Heart left ventricle (tissue), 16 donors: ENCODE results near the gene ADH5. TPM values are rescaled to one million over a fixed set of nuclear protein-coding genes. Genes with fewer than 3 reads are reported as not detected.

Experiments
- ATAC-seq, 4 donors: fragments of 200-7000 bp; cut with Tn5 transposase; one replicate each; pipeline ENCODE4 v1.9.1; 2020 to 2022; ENCODE audit warnings: moderate library complexity in 4 of 4, mild to moderate bottlenecking in 3 of 4, moderate number of reproducible peaks in 1 of 4
- DNase-seq, 5 donors: peaks; one replicate each; pipeline ENCODE4 v3.0.0-alpha.2; 2020
- H3K27ac ChIP-seq, 12 donors: fragments of 200-600 bp; sonication (generic) in 4 of 12; one replicate each; pipeline versions ENCODE4 v1.5.0 to v1.8.0; 2016 to 2022; ENCODE audit warnings: mild to moderate bottlenecking in 2 of 12
- H3K27me3 ChIP-seq, 9 donors: fragments of 200-600 bp; sonication (generic) in 2 of 9; one replicate each; pipeline versions ENCODE4 v1.5.1 to v1.8.0; 2016 to 2022; ENCODE audit warnings: mild to moderate bottlenecking in 3 of 9
- H3K36me3 ChIP-seq, 9 donors: fragments of 200-600 bp; sonication (generic) in 2 of 9; one replicate each; pipeline versions ENCODE4 v1.5.0 to v1.8.0; 2018 to 2022; ENCODE audit warnings: mild to moderate bottlenecking in 2 of 9
- H3K4me1 ChIP-seq, 12 donors: fragments of 200-600 bp; sonication (generic) in 4 of 12; one replicate each; pipeline versions ENCODE4 v1.5.0 to v1.8.0; 2016 to 2022; ENCODE audit warnings: mild to moderate bottlenecking in 3 of 12
- H3K4me3 ChIP-seq, 12 donors: fragments of 200-600 bp; sonication (generic) in 4 of 12; one replicate each; pipeline versions ENCODE4 v1.5.0 to v1.8.0; 2017 to 2022; ENCODE audit warnings: mild to moderate bottlenecking in 9 of 12, moderate library complexity in 4 of 12
- H3K9me3 ChIP-seq, 12 donors: fragments of 200-600 bp; sonication (generic) in 4 of 12; one replicate each; pipeline versions ENCODE4 v1.5.0 to v1.8.0; 2016 to 2022; ENCODE audit warnings: mild to moderate bottlenecking in 1 of 12
- CTCF ChIP-seq, 12 donors: fragments of 200-600 bp; sonication (generic) in 4 of 12; IDR thresholded peaks; one replicate each; pipeline versions ENCODE4 v1.5.0 to v1.8.0; 2018 to 2022; ENCODE audit warnings: antibody characterized with exemption in 12 of 12, mild to moderate bottlenecking in 5 of 12
- POLR2A ChIP-seq, 2 donors: fragments of 450-650 bp; IDR thresholded peaks; one replicate each; pipeline ENCODE4 v1.6.1; 2017; ENCODE audit warnings: antibody characterized with exemption in 2 of 2, mild to moderate bottlenecking in 2 of 2, moderate library complexity in 2 of 2
- WGBS, 4 donors: extraction: QIAGEN DNeasy Blood & Tissue Kit in 2 of 4; methylation state at CpG; one replicate each; pipeline versions ENCODE4 v1.1.5 to v1.1.7; 2013 to 2018; 5-methylcytosine and 5-hydroxymethylcytosine counted together
- intact Hi-C, 10 donors: fragments of 100-400 bp; cut with DNase I; formaldehyde crosslinking; loops; one replicate each; pipeline versions ENCODE4 v1.11.1 to v1.14.2; 2022
- polyA plus RNA-seq, 2 donors: library from polyadenylated mRNA; stranded (reverse); fragments of 200-250 nt; gene quantifications; one replicate each; pipeline ENCODE4 v1.2.3, GENCODE V29; 2013
- total RNA-seq, 9 donors: library from RNA; depleted of rRNA in 2 of 9; stranded (reverse); fragments of >200 nt in 2 of 9; fragmentation: NEBNext Ultra II Directional in 3 of 9; extraction: Animal tissue kit (Norgen Biotek cat#: 25700) in 3 of 9; gene quantifications; one replicate each; pipeline versions ENCODE4 v1.1.0 to v1.2.4, GENCODE V29; 2016 to 2023
- donor health status: ischemic (EF 13 %, LVEDD 7.1; RV severe dilation, severe dysfunction).
- donor health status: healthy with polysubstance abuse.
- donor health status: DM: no; HTN: yes; CAD: no.
- donor health status: DM: no; HTN: no; CAD: no.
- donor health status: ischemic (EF 25% LVEDD 6.9; RV normal size, moderate dysfunction).
- donor health status: ischemic (EF 25% LVEDD 5.7; RV mildly dilated, moderate dysfunction).
- donor health status: healthy.
- donor health status: DM: yes; HTN: yes; CAD: no.
- donor health status: ischemic (EF 35%, LVEDD 5.7; RV mildly dilated, moderate dysfunction).
- donor health status: nonischemic (EF 11% LVEDD 7.7; RV severe dilation, severe dysfunction).
- donor health status: DM: yes; HTN: yes; CAD: no.
- donor health status: PGD.
- donor health status: ischemic (EF 29% LVEDD 5.4; RV normal size, mild dysfunction).
- donor health status: nonischemic (EF 23%, LVEDD 6.1; RV moderate dilation, normal function).

Gene ADH5
- total and polyA plus RNA-seq, 11 donors = 104 to 246 (median 142) TPM

GRCh38 chr4:99022566-99022965 lies 66.0 kb downstream of the ADH5 start:
- Histone ChIP-seq H3K27me3 (no peaks in the 10 kb centered on the region), H3K4me1 (peaks cover 0 to 36% (median 13%) of the 10 kb centered on the region in 12 donors), H3K36me3 (peaks cover 0 to 3% (median 0%) of the 10 kb centered on the region in 9 donors), H3K9me3 (peaks cover 0 to 26% (median 10%) of the 10 kb centered on the region in 12 donors), H3K4me3 (no peak overlapping the region), H3K27ac (no peak overlapping the region)
- no peak for TF ChIP-seq POLR2A (IDR thresholded peaks at IDR 0.05)
- no peak for TF ChIP-seq CTCF (IDR thresholded peaks at IDR 0.05)
- intact Hi-C loops = no loop called here
- ATAC-seq (no peak), DNase-seq (no peak)
- WGBS, 4 donors = 97 to 98% (median 98%) methylated on average over 9 of the region's 9 CpGs

GRCh38 chr4:99021386-99021785 lies 67.2 kb downstream of the ADH5 start:
- DNase-seq = no peak
- H3K27me3 ChIP-seq = no peaks in the 10 kb centered on the region
- no peak for ATAC-seq
- 89 to 98% (median 96%) methylated on average over 5 of the region's 5 CpGs for WGBS, 4 donors
- H3K9me3 ChIP-seq = peaks cover 0 to 26% (median 10%) of the 10 kb centered on the region in 12 donors
- intact Hi-C loops = no loop called here
- no peak overlapping the region for H3K4me3 ChIP-seq
- TF ChIP-seq POLR2A (IDR thresholded peaks at IDR 0.05) (no peak), CTCF (IDR thresholded peaks at IDR 0.05) (no peak)
- peaks cover 0 to 32% (median 10%) of the 10 kb centered on the region in 12 donors for H3K4me1 ChIP-seq
- H3K36me3 ChIP-seq = peaks cover 0 to 3% (median 0%) of the 10 kb centered on the region in 9 donors
- no peak overlapping the region for H3K27ac ChIP-seq

Other genes starting within 250 kb of the ADH5 start
- 10 to 100 TPM; 49.3 to 93.2 (median 62.2) TPM for gene EIF4E, start 159.7 kb downstream of the ADH5 start, total RNA-seq
- gene EIF4E, start 159.7 kb downstream of the ADH5 start, polyA plus RNA-seq = 10 to 100 TPM in 1 of 2 donors, 1 to 10 TPM in 1; 8.3 to 80.3 TPM
- gene METAP1, start 93.1 kb downstream of the ADH5 start, total RNA-seq = 10 to 100 TPM; 51.8 to 71.4 (median 63.6) TPM
- 10 to 100 TPM; 36.9 to 69.7 TPM for gene METAP1, start 93.1 kb downstream of the ADH5 start, polyA plus RNA-seq
- not detected for gene ADH4, start 55.5 kb upstream of the ADH5 start, total RNA-seq
- gene ADH4, start 55.5 kb upstream of the ADH5 start, polyA plus RNA-seq = under 1 TPM in 1 of 2 donors, not detected in 1; 0.12 TPM
- not detected for gene ADH6, start 130.5 kb upstream of the ADH5 start, total RNA-seq
- gene ADH6, start 130.5 kb upstream of the ADH5 start, polyA plus RNA-seq = not detected
- gene ADH1A, start 202.2 kb upstream of the ADH5 start, total RNA-seq = 1 to 10 TPM in 1 of 9 donors, under 1 TPM in 1, not detected in 7; 0.25 to 1.9 TPM
- gene ADH1A, start 202.2 kb upstream of the ADH5 start, polyA plus RNA-seq = not detected
- gene ADH1B, start 232.6 kb upstream of the ADH5 start, total RNA-seq = 100 to 1,000 TPM in 3 of 9 donors, 10 to 100 TPM in 5, 1 to 10 TPM in 1; 9.3 to 304 (median 54.1) TPM
- gene ADH1B, start 232.6 kb upstream of the ADH5 start, polyA plus RNA-seq = 10 to 100 TPM; 21.3 to 39.2 TPM